ENCODE data around the gene COG7.

DNA sequence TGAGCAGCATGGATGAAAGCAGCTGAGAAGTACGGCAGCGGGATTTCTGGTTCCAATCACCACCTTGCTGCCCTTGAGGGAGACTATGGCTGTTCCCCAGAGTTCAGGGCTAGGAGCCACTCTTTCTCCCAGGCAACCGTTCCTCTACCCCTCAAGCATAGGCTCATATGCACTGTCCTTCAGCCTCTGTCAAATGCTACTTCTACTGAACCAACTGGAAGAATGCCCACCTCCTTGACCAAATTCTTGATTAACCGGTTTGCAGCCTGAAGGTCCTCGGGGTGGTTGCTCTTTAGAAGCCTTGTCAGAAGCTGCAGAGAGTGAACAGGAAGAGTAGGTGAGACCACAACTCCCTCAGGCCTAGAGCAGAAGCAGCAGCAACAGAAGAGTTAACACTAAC lies 33.5 kb upstream of the COG7 start:
- TF ChIP-seq, protein P1, sequence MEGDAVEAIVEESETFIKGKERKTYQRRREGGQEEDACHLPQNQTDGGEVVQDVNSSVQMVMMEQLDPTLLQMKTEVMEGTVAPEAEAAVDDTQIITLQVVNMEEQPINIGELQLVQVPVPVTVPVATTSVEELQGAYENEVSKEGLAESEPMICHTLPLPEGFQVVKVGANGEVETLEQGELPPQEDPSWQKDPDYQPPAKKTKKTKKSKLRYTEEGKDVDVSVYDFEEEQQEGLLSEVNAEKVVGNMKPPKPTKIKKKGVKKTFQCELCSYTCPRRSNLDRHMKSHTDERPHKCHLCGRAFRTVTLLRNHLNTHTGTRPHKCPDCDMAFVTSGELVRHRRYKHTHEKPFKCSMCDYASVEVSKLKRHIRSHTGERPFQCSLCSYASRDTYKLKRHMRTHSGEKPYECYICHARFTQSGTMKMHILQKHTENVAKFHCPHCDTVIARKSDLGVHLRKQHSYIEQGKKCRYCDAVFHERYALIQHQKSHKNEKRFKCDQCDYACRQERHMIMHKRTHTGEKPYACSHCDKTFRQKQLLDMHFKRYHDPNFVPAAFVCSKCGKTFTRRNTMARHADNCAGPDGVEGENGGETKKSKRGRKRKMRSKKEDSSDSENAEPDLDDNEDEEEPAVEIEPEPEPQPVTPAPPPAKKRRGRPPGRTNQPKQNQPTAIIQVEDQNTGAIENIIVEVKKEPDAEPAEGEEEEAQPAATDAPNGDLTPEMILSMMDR (conservative IDR thresholded peaks at IDR 0.05; ENCODE audit: low read depth, low read length): no peak
- no peak for TF ChIP-seq EZH2 (IDR thresholded peaks at IDR 0.05; ENCODE audit: low read length, unreplicated experiment)
